ENCODE results near the gene ARID5B.
"Not testable (repeated sequence)": the region's sequence is repeated elsewhere in the genome, so short reads cannot be mapped to it uniquely, and the experiment has no call there.

The ARID5B gene

GRCh38 chr10:61860964-61861758, 40.3 kb upstream of the ARID5B start:
- H2AFZ ChIP-seq (ENCODE audit: low read length) = peak overlapping the region; percentile 42; the same call in 1 of the 2 replicates
- H3K4me1 ChIP-seq (ENCODE audit: insufficient read depth, low read length, poor library complexity, severe bottlenecking) = no peaks in the 10 kb centered on the region

DNA sequence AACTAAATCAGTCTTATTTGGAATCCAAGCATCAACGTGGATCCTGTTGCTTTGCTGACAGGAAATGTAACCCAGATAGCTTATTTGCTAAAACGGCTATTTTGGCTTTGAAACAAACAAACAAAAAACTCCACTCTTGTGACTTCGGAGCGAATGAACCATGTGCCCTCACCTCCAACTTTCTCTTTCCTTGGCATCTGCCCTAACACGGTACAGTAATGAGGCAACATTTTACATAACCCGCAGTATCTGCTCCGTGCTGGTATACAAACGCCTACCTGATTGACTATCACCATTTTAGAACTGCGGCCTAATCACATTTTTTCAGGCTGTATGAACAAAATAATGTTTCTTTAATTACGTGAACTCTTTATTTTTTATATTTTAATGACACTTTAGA, 37.5 kb upstream of the ARID5B start:
- no peak overlapping the region for H2AFZ ChIP-seq (ENCODE audit: low read length)
- no peaks in the 10 kb centered on the region for H3K79me2 ChIP-seq (ENCODE audit: insufficient read depth, low read length)
- H4K20me1 ChIP-seq (ENCODE audit: insufficient read depth, low read length, poor library complexity, severe bottlenecking) = no peaks in the 10 kb centered on the region
- no peaks in the 10 kb centered on the region for H3K9me3 ChIP-seq (ENCODE audit: insufficient read depth, low read depth, low read length)
- no peak overlapping the region for H3K4me3 ChIP-seq (ENCODE audit: low read length, poor library complexity, severe bottlenecking)
- H3K4me1 ChIP-seq (ENCODE audit: insufficient read depth, low read length, poor library complexity, severe bottlenecking) = peaks cover 2% of the 10 kb centered on the region
- H3K9ac ChIP-seq (ENCODE audit: low read depth, low read length, poor library complexity, severe bottlenecking) = no peak overlapping the region
- no peaks in the 10 kb centered on the region for H3K36me3 ChIP-seq (ENCODE audit: insufficient read depth, low read length)
- no peaks in the 10 kb centered on the region for H3K9me2 ChIP-seq (replicated peaks; ENCODE audit: low read depth, low read length)
- TF ChIP-seq EZH2phosphoT487 (IDR thresholded peaks at IDR 0.05; ENCODE audit: borderline replicate concordance) = no peak
- TF ChIP-seq, protein P1, sequence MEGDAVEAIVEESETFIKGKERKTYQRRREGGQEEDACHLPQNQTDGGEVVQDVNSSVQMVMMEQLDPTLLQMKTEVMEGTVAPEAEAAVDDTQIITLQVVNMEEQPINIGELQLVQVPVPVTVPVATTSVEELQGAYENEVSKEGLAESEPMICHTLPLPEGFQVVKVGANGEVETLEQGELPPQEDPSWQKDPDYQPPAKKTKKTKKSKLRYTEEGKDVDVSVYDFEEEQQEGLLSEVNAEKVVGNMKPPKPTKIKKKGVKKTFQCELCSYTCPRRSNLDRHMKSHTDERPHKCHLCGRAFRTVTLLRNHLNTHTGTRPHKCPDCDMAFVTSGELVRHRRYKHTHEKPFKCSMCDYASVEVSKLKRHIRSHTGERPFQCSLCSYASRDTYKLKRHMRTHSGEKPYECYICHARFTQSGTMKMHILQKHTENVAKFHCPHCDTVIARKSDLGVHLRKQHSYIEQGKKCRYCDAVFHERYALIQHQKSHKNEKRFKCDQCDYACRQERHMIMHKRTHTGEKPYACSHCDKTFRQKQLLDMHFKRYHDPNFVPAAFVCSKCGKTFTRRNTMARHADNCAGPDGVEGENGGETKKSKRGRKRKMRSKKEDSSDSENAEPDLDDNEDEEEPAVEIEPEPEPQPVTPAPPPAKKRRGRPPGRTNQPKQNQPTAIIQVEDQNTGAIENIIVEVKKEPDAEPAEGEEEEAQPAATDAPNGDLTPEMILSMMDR (conservative IDR thresholded peaks at IDR 0.05; ENCODE audit: low read length) = no peak
- no peaks in the 10 kb centered on the region for H3K27me3 ChIP-seq (ENCODE audit: insufficient read depth, low read length, poor library complexity, severe bottlenecking)
- 0 out of 2 replicates have a peak, but pooled peaks cover 2% of the 10 kb centered on the region for H3F3A ChIP-seq (ENCODE audit: low read depth)
- H3K4me2 ChIP-seq (ENCODE audit: low read depth, low read length, poor library complexity, severe bottlenecking) = no peak overlapping the region

More at GRCh38 chr10:61860964-61861758, 40.3 kb upstream of the ARID5B start:
- no peak overlapping the region for H3K4me3 ChIP-seq (ENCODE audit: low read length, poor library complexity, severe bottlenecking)
- no peaks in the 10 kb centered on the region for H3K36me3 ChIP-seq (ENCODE audit: insufficient read depth, low read length)
- H3K27me3 ChIP-seq (ENCODE audit: insufficient read depth, low read length, poor library complexity, severe bottlenecking) = no peaks in the 10 kb centered on the region
- H3F3A ChIP-seq (ENCODE audit: low read depth) = no peaks in the 10 kb centered on the region
- no peak overlapping the region for H3K4me2 ChIP-seq (ENCODE audit: low read depth, low read length, poor library complexity, severe bottlenecking)
- H3K9me3 ChIP-seq (ENCODE audit: insufficient read depth, low read depth, low read length) = no peaks in the 10 kb centered on the region
- no peaks in the 10 kb centered on the region for H4K20me1 ChIP-seq (ENCODE audit: insufficient read depth, low read length, poor library complexity, severe bottlenecking)
- H3K9ac ChIP-seq (ENCODE audit: low read depth, low read length, poor library complexity, severe bottlenecking) = no peak overlapping the region
- H3K9me2 ChIP-seq (replicated peaks; ENCODE audit: low read depth, low read length) = no peaks in the 10 kb centered on the region
- TF ChIP-seq, protein P1 (conservative IDR thresholded peaks at IDR 0.05; ENCODE audit: low read length) = no peak
- no peak for TF ChIP-seq EZH2phosphoT487 (IDR thresholded peaks at IDR 0.05; ENCODE audit: borderline replicate concordance)
- H3K79me2 ChIP-seq (ENCODE audit: insufficient read depth, low read length) = no peaks in the 10 kb centered on the region

DNA sequence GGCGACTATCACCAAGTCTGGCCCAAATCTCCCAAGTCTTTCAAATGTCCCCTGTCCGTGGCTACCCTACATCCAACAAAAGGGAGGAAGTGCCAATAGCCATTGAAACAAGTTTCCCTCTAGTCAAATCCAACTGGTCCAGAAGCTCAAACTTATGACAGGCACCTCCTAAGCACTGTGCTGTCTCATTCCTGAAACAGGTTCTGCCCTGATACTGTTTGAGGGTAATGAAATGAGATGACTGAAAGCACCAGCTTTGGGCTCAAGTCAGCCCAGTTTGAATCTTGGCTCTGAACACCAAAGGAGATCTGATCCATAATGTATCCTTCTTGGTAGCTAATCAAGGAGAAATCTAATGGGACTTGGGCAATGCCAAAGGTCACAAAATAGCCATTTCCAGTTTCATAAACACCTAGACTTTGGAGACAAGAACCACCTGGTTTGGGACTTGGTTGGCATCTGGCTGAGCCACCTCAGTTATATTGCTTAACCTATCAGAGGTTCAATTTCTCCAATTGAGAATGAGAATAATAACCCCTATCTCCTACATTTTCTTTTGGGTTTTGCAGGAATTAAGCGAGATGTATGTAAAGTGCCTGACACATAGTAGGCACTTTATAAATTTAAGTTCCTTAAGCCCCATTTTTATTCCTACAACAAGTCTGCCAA, 34.7 kb upstream of the ARID5B start:
- H3F3A ChIP-seq (ENCODE audit: low read depth) = 0 out of 2 replicates have a peak, but pooled peaks cover 5% of the 10 kb centered on the region
- TF ChIP-seq, protein P1 (conservative IDR thresholded peaks at IDR 0.05; ENCODE audit: low read length) = no peak
- no peak for TF ChIP-seq EZH2phosphoT487 (IDR thresholded peaks at IDR 0.05; ENCODE audit: borderline replicate concordance)
- H3K27me3 ChIP-seq (ENCODE audit: insufficient read depth, low read length, poor library complexity, severe bottlenecking) = no peaks in the 10 kb centered on the region
- H3K79me2 ChIP-seq (ENCODE audit: insufficient read depth, low read length) = no peaks in the 10 kb centered on the region
- H4K20me1 ChIP-seq (ENCODE audit: insufficient read depth, low read length, poor library complexity, severe bottlenecking) = no peaks in the 10 kb centered on the region
- no peak overlapping the region for H3K4me3 ChIP-seq (ENCODE audit: low read length, poor library complexity, severe bottlenecking)
- H3K4me2 ChIP-seq (ENCODE audit: low read depth, low read length, poor library complexity, severe bottlenecking) = no peak overlapping the region
- no peaks in the 10 kb centered on the region for H3K9me2 ChIP-seq (replicated peaks; ENCODE audit: low read depth, low read length)
- peaks cover 15% of the 10 kb centered on the region for H3K4me1 ChIP-seq (ENCODE audit: insufficient read depth, low read length, poor library complexity, severe bottlenecking)
- no peak overlapping the region for H2AFZ ChIP-seq (ENCODE audit: low read length)
- H3K9me3 ChIP-seq (ENCODE audit: insufficient read depth, low read depth, low read length) = no peaks in the 10 kb centered on the region
- H3K36me3 ChIP-seq (ENCODE audit: insufficient read depth, low read length) = no peaks in the 10 kb centered on the region
- no peak overlapping the region for H3K9ac ChIP-seq (ENCODE audit: low read depth, low read length, poor library complexity, severe bottlenecking)

- H3K4me1 ChIP-seq (ENCODE audit: insufficient read depth, low read length, poor library complexity, severe bottlenecking) = peaks cover 15% of the 10 kb centered on the region
- not testable (repeated sequence) for H3K9me3 ChIP-seq (ENCODE audit: insufficient read depth, low read depth, low read length); H3K79me2 ChIP-seq (ENCODE audit: insufficient read depth, low read length); H2AFZ ChIP-seq (ENCODE audit: low read length); H3K9ac ChIP-seq (ENCODE audit: low read depth, low read length, poor library complexity, severe bottlenecking); H3K36me3 ChIP-seq (ENCODE audit: insufficient read depth, low read length); H3K4me3 ChIP-seq (ENCODE audit: low read length, poor library complexity, severe bottlenecking); H3F3A ChIP-seq (ENCODE audit: low read depth); H3K9me2 ChIP-seq (replicated peaks; ENCODE audit: low read depth, low read length); H3K27me3 ChIP-seq (ENCODE audit: insufficient read depth, low read length, poor library complexity, severe bottlenecking); H4K20me1 ChIP-seq (ENCODE audit: insufficient read depth, low read length, poor library complexity, severe bottlenecking); H3K4me2 ChIP-seq (ENCODE audit: low read depth, low read length, poor library complexity, severe bottlenecking)
Measured at GRCh38 chr10:61867374-61867773, 34.1 kb upstream of the ARID5B start.

- H3K9me3 ChIP-seq (ENCODE audit: insufficient read depth, low read depth, low read length); H3K9ac ChIP-seq (ENCODE audit: low read depth, low read length, poor library complexity, severe bottlenecking); H3K79me2 ChIP-seq (ENCODE audit: insufficient read depth, low read length); H2AFZ ChIP-seq (ENCODE audit: low read length); H4K20me1 ChIP-seq (ENCODE audit: insufficient read depth, low read length, poor library complexity, severe bottlenecking); H3K36me3 ChIP-seq (ENCODE audit: insufficient read depth, low read length); H3K4me2 ChIP-seq (ENCODE audit: low read depth, low read length, poor library complexity, severe bottlenecking); H3K9me2 ChIP-seq (replicated peaks; ENCODE audit: low read depth, low read length); H3K4me3 ChIP-seq (ENCODE audit: low read length, poor library complexity, severe bottlenecking); H3F3A ChIP-seq (ENCODE audit: low read depth); H3K27me3 ChIP-seq (ENCODE audit: insufficient read depth, low read length, poor library complexity, severe bottlenecking): not testable (repeated sequence)
- peaks cover 15% of the 10 kb centered on the region for H3K4me1 ChIP-seq (ENCODE audit: insufficient read depth, low read length, poor library complexity, severe bottlenecking)
Measured at GRCh38 chr10:61867817-61868216, 33.7 kb upstream of the ARID5B start.
